Upper lobe of right lung (tissue), 1 donor: ENCODE data around the gene ATF7. TPM values are rescaled to one million over a fixed set of nuclear protein-coding genes. Genes with fewer than 3 reads are reported as not detected.

Experiments
- ATAC-seq: fragments of 200-7000 bp; cut with Tn5 transposase; one replicate; pipeline ENCODE4 v1.9.1; 2020; ENCODE audit warnings: mild to moderate bottlenecking, moderate library complexity
- DNase-seq: peaks from one replicate; pipeline ENCODE4 v3.0.0-alpha.2; 2020
- H3K27ac ChIP-seq: fragments of 200-600 bp; one replicate; pipeline ENCODE4 v1.8.0; 2022
- H3K27me3 ChIP-seq: fragments of 200-600 bp; one replicate; pipeline ENCODE4 v1.8.0; 2022; ENCODE audit warnings: mild to moderate bottlenecking
- H3K36me3 ChIP-seq: fragments of 200-600 bp; one replicate; pipeline ENCODE4 v1.8.0; 2022
- H3K4me1 ChIP-seq: fragments of 200-600 bp; one replicate; pipeline ENCODE4 v1.8.0; 2022
- H3K4me3 ChIP-seq: fragments of 200-600 bp; one replicate; pipeline ENCODE4 v1.8.0; 2022; ENCODE audit warnings: mild to moderate bottlenecking
- H3K9me3 ChIP-seq: fragments of 200-600 bp; one replicate; pipeline ENCODE4 v1.8.0; 2022
- intact Hi-C: fragments of 100-400 bp; cut with DNase I; formaldehyde crosslinking; loops from one replicate; pipeline ENCODE4 v1.11.0; 2022
- total RNA-seq: library from RNA; stranded (reverse); fragmentation: NEBNext Ultra II Directional; extraction: Animal tissue kit (Norgen Biotek cat#: 25700); gene quantifications from one replicate; pipeline ENCODE4 v1.2.1, GENCODE V29; 2021
- TF ChIP-seq, protein P1 (sequence below): fragments of 200-600 bp; IDR thresholded peaks from one replicate; pipeline ENCODE4 v1.8.0; 2022; ENCODE audit warnings: antibody characterized with exemption
- donor health status: DM: no; HTN: yes; CAD: no; lungs with severe emphysema.

ATF7 gene
- total RNA-seq, 1 donor from 2014 or later = 54.0 TPM

DNA sequence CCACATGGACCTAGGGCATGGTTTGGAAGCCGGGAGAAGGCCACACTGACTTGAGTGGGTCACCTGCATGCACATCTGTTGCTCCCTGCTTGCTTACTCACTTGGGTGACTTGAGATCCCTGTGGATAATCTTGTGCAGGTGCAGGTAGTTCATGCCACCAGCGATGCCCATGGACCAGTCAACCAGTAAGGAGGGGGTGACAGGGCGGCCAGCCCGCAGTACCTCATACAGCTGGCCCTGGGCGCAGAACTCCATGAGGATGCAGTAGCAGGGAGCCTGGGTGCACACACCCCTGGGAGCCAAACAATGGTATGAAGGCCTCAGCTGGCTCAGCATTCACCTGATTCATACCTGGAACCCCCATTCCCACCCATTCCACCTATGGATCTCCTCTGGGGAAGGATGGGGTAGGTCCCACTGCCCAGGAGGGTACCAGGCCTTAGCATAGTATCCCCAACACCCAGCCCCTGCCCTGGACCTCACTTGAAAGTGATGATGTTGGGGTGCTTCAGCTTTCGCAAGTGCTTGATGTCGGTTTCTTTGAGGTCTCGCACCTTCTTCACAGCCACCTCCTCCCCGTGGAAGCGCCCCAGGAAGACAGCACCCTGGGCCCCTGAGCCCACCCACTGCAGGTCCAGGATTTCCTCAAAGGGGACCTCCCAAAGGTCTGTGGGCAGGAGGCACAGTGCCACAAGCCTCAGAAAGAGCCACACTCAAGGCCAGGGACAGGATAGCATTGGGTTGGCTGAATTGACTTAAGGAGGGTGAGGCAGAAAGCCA is 140.0 kb downstream of the ATF7 start:
- no peaks in the 10 kb centered on the region for H3K4me1 ChIP-seq
- peaks cover 67% of the 10 kb centered on the region for H3K36me3 ChIP-seq
- no peak for ATAC-seq

DNA sequence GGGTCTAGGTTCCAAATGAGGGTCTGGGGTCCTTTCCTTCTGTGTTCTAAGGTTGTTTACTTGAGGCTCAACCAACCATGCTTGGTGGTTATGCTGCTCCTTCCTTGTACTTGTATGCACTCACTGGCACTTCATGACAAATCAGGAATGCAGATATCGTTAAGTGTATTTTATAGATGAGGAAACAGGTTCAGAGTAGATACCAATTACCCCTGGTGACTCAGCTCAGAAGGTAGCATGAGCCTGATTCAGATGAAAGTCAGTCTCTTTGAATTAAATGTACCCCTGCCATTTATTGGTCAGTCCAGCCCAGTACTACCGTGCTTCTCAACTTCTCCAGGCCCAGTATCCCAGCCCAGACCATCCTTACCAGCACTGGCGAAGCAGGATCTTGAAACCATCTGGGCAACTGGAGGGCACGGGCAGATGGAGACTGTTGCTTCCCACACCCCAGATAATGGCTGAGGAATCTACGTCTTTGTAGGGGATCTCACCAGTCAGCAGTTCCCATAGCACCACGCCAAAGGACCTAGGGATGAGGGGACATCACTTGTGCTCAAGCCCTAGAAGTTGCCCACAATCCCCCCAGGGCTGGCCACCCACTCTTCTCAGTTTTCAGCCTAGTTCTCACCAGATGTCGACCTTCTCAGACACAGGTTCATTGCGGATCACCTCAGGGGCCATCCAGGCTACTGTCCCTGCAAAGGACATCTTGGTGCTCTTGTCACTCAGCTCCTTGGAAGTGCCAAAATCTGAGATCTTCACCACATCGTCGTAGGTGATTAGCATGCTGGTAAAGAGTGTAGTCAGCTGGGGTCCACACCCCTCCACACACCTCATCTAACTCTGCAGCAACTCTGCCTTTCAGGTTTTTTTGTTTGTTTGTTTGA is 141.3 kb downstream of the ATF7 start:
- Histone ChIP-seq H3K9me3 (no peaks in the 10 kb centered on the region), H3K4me1 (no peaks in the 10 kb centered on the region), H3K27ac (no peak overlapping the region), H3K4me3 (no peak overlapping the region), H3K36me3 (peaks cover 79% of the 10 kb centered on the region), H3K27me3 (no peaks in the 10 kb centered on the region)
- TF ChIP-seq, protein P1, sequence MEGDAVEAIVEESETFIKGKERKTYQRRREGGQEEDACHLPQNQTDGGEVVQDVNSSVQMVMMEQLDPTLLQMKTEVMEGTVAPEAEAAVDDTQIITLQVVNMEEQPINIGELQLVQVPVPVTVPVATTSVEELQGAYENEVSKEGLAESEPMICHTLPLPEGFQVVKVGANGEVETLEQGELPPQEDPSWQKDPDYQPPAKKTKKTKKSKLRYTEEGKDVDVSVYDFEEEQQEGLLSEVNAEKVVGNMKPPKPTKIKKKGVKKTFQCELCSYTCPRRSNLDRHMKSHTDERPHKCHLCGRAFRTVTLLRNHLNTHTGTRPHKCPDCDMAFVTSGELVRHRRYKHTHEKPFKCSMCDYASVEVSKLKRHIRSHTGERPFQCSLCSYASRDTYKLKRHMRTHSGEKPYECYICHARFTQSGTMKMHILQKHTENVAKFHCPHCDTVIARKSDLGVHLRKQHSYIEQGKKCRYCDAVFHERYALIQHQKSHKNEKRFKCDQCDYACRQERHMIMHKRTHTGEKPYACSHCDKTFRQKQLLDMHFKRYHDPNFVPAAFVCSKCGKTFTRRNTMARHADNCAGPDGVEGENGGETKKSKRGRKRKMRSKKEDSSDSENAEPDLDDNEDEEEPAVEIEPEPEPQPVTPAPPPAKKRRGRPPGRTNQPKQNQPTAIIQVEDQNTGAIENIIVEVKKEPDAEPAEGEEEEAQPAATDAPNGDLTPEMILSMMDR = no peak
- DNase-seq (peak; percentile 31), ATAC-seq (no peak)
- intact Hi-C loops = no loop called here

More for the DNA sequence above, 140.0 kb downstream of the ATF7 start:
- Histone ChIP-seq H3K9me3 (no peaks in the 10 kb centered on the region), H3K4me3 (no peak overlapping the region), H3K27me3 (no peaks in the 10 kb centered on the region), H3K27ac (no peak overlapping the region)
- TF ChIP-seq, protein P1 = no peak
- DNase-seq = peak; percentile 44
- intact Hi-C loops = no loop called here

DNA sequence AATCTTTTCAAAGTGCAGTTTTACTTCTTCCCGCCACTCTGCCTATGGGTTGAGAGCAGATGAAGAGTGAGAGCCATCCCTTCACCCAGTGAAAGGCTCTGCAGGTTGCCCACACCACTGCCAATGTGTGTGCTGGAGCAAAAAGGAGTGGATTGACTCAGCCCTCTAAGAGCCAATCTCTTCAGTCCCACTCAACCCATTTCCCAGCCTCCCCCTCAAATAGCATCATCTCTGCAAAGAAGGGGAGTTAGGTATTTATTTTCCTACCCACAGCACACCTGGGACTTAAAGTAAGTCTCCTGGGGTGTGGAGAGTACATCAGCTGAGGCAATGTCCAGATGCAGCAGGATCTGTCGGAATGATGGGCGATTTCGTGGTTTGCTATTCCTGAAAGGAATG is 142.2 kb downstream of the ATF7 start:
- Histone ChIP-seq H3K36me3 (peaks cover 89% of the 10 kb centered on the region), H3K4me3 (no peak overlapping the region), H3K4me1 (no peaks in the 10 kb centered on the region), H3K27me3 (no peaks in the 10 kb centered on the region), H3K9me3 (no peaks in the 10 kb centered on the region), H3K27ac (peak overlapping the region; percentile 17)
- ATAC-seq (no peak), DNase-seq (no peak)
- TF ChIP-seq, protein P1 = no peak
- intact Hi-C loops = no loop called here

DNA sequence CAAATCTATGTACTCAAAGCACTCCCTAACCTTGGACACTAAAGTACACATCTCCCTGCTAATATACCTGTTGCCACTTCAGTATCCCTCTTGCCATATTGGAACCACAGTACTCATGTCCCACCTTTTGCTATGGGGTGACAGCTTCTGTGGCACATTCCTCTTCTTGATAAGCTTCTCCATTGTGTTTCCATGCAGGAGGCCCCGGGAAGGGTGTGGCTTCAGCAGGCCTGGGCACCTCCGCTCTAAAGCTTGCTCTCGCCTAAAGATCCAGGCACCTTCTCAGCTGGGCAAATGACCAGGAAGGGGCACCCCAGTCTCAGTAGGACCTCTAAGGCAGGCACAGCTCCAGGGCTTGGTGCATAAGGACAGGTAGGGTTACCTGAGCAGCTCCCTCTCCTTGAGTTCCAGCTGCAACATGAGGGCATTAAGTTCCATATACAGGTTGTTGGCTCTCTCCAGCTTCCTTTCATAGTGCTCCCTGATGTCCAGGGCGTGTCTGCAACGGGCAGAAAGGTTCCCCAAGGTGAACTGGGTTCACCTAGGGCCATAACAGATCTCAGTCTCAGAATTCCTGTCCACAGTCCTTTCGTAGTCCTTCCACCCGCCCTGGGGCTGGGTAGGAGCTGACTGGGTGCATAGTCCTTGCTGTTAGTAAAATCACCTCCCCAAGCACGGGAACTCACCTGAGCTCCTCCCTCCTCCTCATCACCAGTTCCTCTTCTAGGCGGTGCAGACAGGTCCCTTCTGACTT is 142.8 kb downstream of the ATF7 start:
- DNase-seq (peak; percentile 44), ATAC-seq (no peak)
- TF ChIP-seq, protein P1 = no peak
- Histone ChIP-seq H3K4me1 (no peaks in the 10 kb centered on the region), H3K27ac (no peak overlapping the region), H3K4me3 (no peak overlapping the region), H3K36me3 (peaks cover 95% of the 10 kb centered on the region), H3K9me3 (no peaks in the 10 kb centered on the region), H3K27me3 (no peaks in the 10 kb centered on the region)
- intact Hi-C loops = no loop called here

DNA sequence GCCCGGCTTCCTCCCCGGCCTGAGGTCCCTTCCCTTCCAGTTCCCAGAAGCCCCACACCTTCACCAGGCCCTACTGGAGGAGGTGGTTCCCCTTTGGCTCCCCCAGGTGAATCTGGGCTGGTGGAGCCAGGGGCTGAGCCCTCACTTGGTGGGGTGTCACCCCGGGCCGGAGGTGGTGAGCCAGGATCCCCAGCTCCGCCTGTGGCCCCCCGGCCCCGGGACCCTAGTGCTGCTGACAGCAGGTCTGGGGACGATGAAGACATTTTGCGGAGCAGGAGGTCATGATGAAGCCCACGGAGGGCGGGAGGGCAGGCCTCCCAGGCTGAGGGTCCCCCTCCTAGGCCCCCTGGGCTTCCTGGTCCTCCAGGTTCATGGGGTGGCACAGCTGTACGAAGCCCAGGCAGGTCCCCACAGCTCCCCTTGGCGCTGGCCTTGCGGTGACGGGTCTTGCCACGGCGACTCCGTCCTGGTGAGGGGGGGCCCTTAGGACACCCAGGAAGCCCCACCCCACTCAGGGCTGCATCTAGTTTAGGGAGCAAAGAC is 143.5 kb downstream of the ATF7 start:
- intact Hi-C loops = no loop called here
- DNase-seq (peak; percentile 69), ATAC-seq (peak; percentile 3)
- H3K27ac ChIP-seq = no peak overlapping the region
- H3K9me3 ChIP-seq = no peaks in the 10 kb centered on the region
- TF ChIP-seq, protein P1 = no peak
- no peaks in the 10 kb centered on the region for H3K4me1 ChIP-seq
- peaks cover 96% of the 10 kb centered on the region for H3K36me3 ChIP-seq
- no peak overlapping the region for H3K4me3 ChIP-seq
- H3K27me3 ChIP-seq = no peaks in the 10 kb centered on the region
